Skeletal muscle tissue (tissue), 4 donors: Measurements from ENCODE around the gene TPBG. TPM values are rescaled to one million over a fixed set of nuclear protein-coding genes. Genes with fewer than 3 reads are reported as not detected.

ENCODE experiments used
- H3K27ac ChIP-seq: one replicate; pipeline ENCODE4 v1.7.0; 2013; ENCODE audit warnings: mild to moderate bottlenecking, low read depth, low read length, inconsistent platforms
- H3K27me3 ChIP-seq, 3 donors: one replicate each; pipeline ENCODE4 v1.7.0; 2013; ENCODE audit warnings: low read length in 3 of 3; ENCODE audit not compliant: control insufficient read depth in 3 of 3, insufficient read depth in 3 of 3
- H3K36me3 ChIP-seq, 3 donors: one replicate each; pipeline ENCODE4 v1.7.0; 2013; ENCODE audit warnings: low read length in 3 of 3; ENCODE audit not compliant: control insufficient read depth in 3 of 3, insufficient read depth in 3 of 3
- H3K4me1 ChIP-seq, 3 donors: one replicate each; pipeline ENCODE4 v1.7.0; 2013; ENCODE audit warnings: low read length in 3 of 3, mild to moderate bottlenecking in 3 of 3; ENCODE audit not compliant: control insufficient read depth in 3 of 3, insufficient read depth in 3 of 3
- H3K4me3 ChIP-seq, 3 donors: one replicate each; pipeline ENCODE4 v1.7.0; 2013; ENCODE audit warnings: low read length in 3 of 3
- H3K9ac ChIP-seq, 3 donors: one replicate each; pipeline ENCODE4 v1.7.0; 2013; ENCODE audit warnings: low read length in 3 of 3, mild to moderate bottlenecking in 3 of 3, moderate library complexity in 2 of 3, low read depth in 1 of 3
- H3K9me3 ChIP-seq, 3 donors: one replicate each; pipeline ENCODE4 v1.7.0; 2013; ENCODE audit warnings: low read length in 3 of 3; ENCODE audit not compliant: control insufficient read depth in 3 of 3
- total RNA-seq: library from RNA; depleted of rRNA; stranded (reverse); fragments of >200 nt; gene quantifications from one replicate; pipeline ENCODE4 v1.2.3, GENCODE V29; 2014
- donor health status: Osteomylitis.

TPBG gene
- total RNA-seq: 6.3 TPM

- peaks cover 26 to 35% (median 28%) of the 10 kb centered on the region in 3 donors for H3K27me3 ChIP-seq
- H3K9ac ChIP-seq: peak within 1 kb of the TSS; percentile 57 to 62 (median 62)
- peaks cover 14 to 15% (median 15%) of the 10 kb centered on the region in 3 donors for H3K4me1 ChIP-seq
- no peaks in the 10 kb centered on the region for H3K36me3 ChIP-seq
- peak within 1 kb of the TSS; percentile 68 to 76 (median 75) for H3K4me3 ChIP-seq
- peak within 1 kb of the TSS; percentile 69 for H3K27ac ChIP-seq
- H3K9me3 ChIP-seq: no peaks in the 10 kb centered on the region
These were observed at the start of gene TPBG for GRCh38 chr6:82363428-82364086. Gene TPBG (plus strand): TSS chr6:82363817. CDS start chr6:82364962, 1,145 bp downstream.

GRCh38 chr6:82322386-82322785, 41.2 kb upstream of the TPBG start:
- Histone ChIP-seq H3K27me3 (no peaks in the 10 kb centered on the region), H3K36me3 (no peaks in the 10 kb centered on the region), H3K4me1 (no peaks in the 10 kb centered on the region), H3K4me3 (no peak overlapping the region), H3K27ac (no peak overlapping the region), H3K9me3 (no peaks in the 10 kb centered on the region), H3K9ac (no peak overlapping the region)

GRCh38 chr6:82329766-82330165, 33.9 kb upstream of the TPBG start:
- no peaks in the 10 kb centered on the region for H3K36me3 ChIP-seq
- H3K27me3 ChIP-seq: no peaks in the 10 kb centered on the region
- H3K27ac ChIP-seq: no peak overlapping the region
- H3K9ac ChIP-seq: no peak overlapping the region
- H3K9me3 ChIP-seq: no peaks in the 10 kb centered on the region
- H3K4me1 ChIP-seq: no peaks in the 10 kb centered on the region
- H3K4me3 ChIP-seq: no peak overlapping the region

GRCh38 chr6:82330171-82330804, 33.3 kb upstream of the TPBG start:
- Histone ChIP-seq H3K9me3 (no peaks in the 10 kb centered on the region), H3K9ac (no peak overlapping the region), H3K4me3 (no peak overlapping the region), H3K4me1 (no peaks in the 10 kb centered on the region), H3K36me3 (no peaks in the 10 kb centered on the region), H3K27me3 (no peaks in the 10 kb centered on the region), H3K27ac (no peak overlapping the region)

GRCh38 chr6:82331031-82331773, 32.4 kb upstream of the TPBG start:
- Histone ChIP-seq H3K27me3 (no peaks in the 10 kb centered on the region), H3K27ac (no peak overlapping the region)

GRCh38 chr6:82333781-82334180, 29.8 kb upstream of the TPBG start:
- Histone ChIP-seq H3K4me3 (no peak overlapping the region), H3K27me3 (no peaks in the 10 kb centered on the region), H3K36me3 (no peaks in the 10 kb centered on the region), H3K9ac (no peak overlapping the region), H3K4me1 (no peaks in the 10 kb centered on the region), H3K27ac (no peak overlapping the region), H3K9me3 (no peaks in the 10 kb centered on the region)

More at GRCh38 chr6:82331031-82331773, 32.4 kb upstream of the TPBG start:
- Histone ChIP-seq H3K4me1 (no peaks in the 10 kb centered on the region), H3K9me3 (no peaks in the 10 kb centered on the region), H3K9ac (no peak overlapping the region), H3K4me3 (no peak overlapping the region), H3K36me3 (no peaks in the 10 kb centered on the region)

- no peak overlapping the region for H3K27ac ChIP-seq
- H3K9ac ChIP-seq: no peak overlapping the region
- H3K27me3 ChIP-seq: no peaks in the 10 kb centered on the region
- no peaks in the 10 kb centered on the region for H3K4me1 ChIP-seq
- no peaks in the 10 kb centered on the region for H3K36me3 ChIP-seq
- H3K9me3 ChIP-seq: peaks cover 0 to 2% (median 0%) of the 10 kb centered on the region in 3 donors
- no peak overlapping the region for H3K4me3 ChIP-seq
These were observed 25.8 kb upstream of the TPBG start for GRCh38 chr6:82337688-82338257.

GRCh38 chr6:82348130-82348529, 15.5 kb upstream of the TPBG start:
- H3K27me3 ChIP-seq: no peaks in the 10 kb centered on the region
- no peak overlapping the region for H3K4me3 ChIP-seq
- peaks cover 0 to 5% (median 0%) of the 10 kb centered on the region in 3 donors for H3K9me3 ChIP-seq
- no peaks in the 10 kb centered on the region for H3K36me3 ChIP-seq
- H3K9ac ChIP-seq: no peak overlapping the region
- no peak overlapping the region for H3K27ac ChIP-seq
- no peaks in the 10 kb centered on the region for H3K4me1 ChIP-seq

- Histone ChIP-seq H3K27ac (no peak overlapping the region), H3K36me3 (no peaks in the 10 kb centered on the region), H3K9me3 (no peaks in the 10 kb centered on the region), H3K27me3 (no peaks in the 10 kb centered on the region), H3K4me3 (no peak overlapping the region), H3K4me1 (no peaks in the 10 kb centered on the region), H3K9ac (no peak overlapping the region)
These were observed 9.8 kb upstream of the TPBG start for GRCh38 chr6:82353848-82354247.
